Upper lobe of left lung (tissue), 4 donors: ENCODE data around the gene FILIP1L.

ENCODE experiments used
- CTCF ChIP-seq, 6 experiments: fragments of 450-650 bp in 4 of 6; fragments of 200-600 bp in 2 of 6; sonication (generic) in 2 of 6; IDR thresholded peaks; one replicate each; pipeline ENCODE4 v1.5.1; 2016 to 2019; ENCODE audit warnings: antibody characterized with exemption in 6 of 6
- EP300 ChIP-seq, 4 donors: sonication (generic); formaldehyde crosslinking; IDR thresholded peaks; one replicate each; pipeline ENCODE4 v1.5.1; 2017; ENCODE audit warnings: antibody characterized with exemption in 4 of 4, control low read depth in 2 of 4

GRCh38 chr3:99845331-99845730 is 269.0 kb downstream of the FILIP1L start:
- TF ChIP-seq CTCF (IDR thresholded peaks at IDR 0.05) (no peak), EP300 (IDR thresholded peaks at IDR 0.05) (no peak)
